HepG2 (cell line): Measurements from ENCODE around the gene SERINC4.

Source experiments
- BCL6 ChIP-seq: IDR thresholded peaks from 2 replicates; pipeline ENCODE4 v1.6.1; 2016; ENCODE audit warnings: missing genetic modification reagents, missing compliant biosample characterization
- EP300 ChIP-seq, 3 experiments: sonication (generic) in 1 of 3; formaldehyde crosslinking in 1 of 3; IDR thresholded peaks; 2 replicates each; pipeline versions ENCODE4 v1.5.1 to v1.6.1; 2011 to 2020; ENCODE audit warnings: low read depth in 2 of 3, low read length in 2 of 3, borderline replicate concordance in 1 of 3, improper control_type of control experiment in 1 of 3, mild to moderate bottlenecking in 1 of 3, missing genetic modification reagents in 1 of 3, moderate library complexity in 1 of 3
- LBX2 ChIP-seq: sonication (generic); formaldehyde crosslinking; IDR thresholded peaks from 2 replicates; pipeline ENCODE4 v1.5.0; 2020; ENCODE audit warnings: missing genetic modification reagents, mild to moderate bottlenecking, borderline replicate concordance
- MAFK ChIP-seq, 2 experiments: IDR thresholded peaks in 1 of 2; conservative IDR thresholded peaks in 1 of 2; 2 replicates each; pipeline ENCODE4 v1.6.1; 2011; ENCODE audit warnings: improper control_type of control experiment in 2 of 2, low read length in 2 of 2
- MAX ChIP-seq: IDR thresholded peaks from 2 replicates; pipeline ENCODE4 v1.6.1; 2012; ENCODE audit warnings: inconsistent platforms
- NFYB ChIP-seq: sonication (generic); formaldehyde crosslinking; IDR thresholded peaks from 2 replicates; pipeline ENCODE4 v1.4.0; 2020; ENCODE audit warnings: missing genetic modification reagents
- PBX2 ChIP-seq: IDR thresholded peaks from 2 replicates; pipeline ENCODE4 v1.6.1; 2016; ENCODE audit warnings: control low read depth
- REPIN1 ChIP-seq: sonication (generic); formaldehyde crosslinking; IDR thresholded peaks from 2 replicates; pipeline ENCODE4 v1.8.0; 2022; ENCODE audit warnings: missing genetic modification reagents, low read depth, mild to moderate bottlenecking, borderline replicate concordance
- RERE ChIP-seq: IDR thresholded peaks from 2 replicates; pipeline ENCODE4 v1.6.1; 2016; ENCODE audit warnings: low read depth, missing genetic modification reagents, missing compliant biosample characterization
- SMAD3 ChIP-seq: sonication (generic); formaldehyde crosslinking; IDR thresholded peaks from 2 replicates; pipeline ENCODE4 v1.4.0; 2020; ENCODE audit warnings: missing genetic modification reagents
- SUZ12 ChIP-seq: fragments of 150-350 bp; IDR thresholded peaks from 2 replicates; pipeline ENCODE4 v1.6.1; 2014; ENCODE audit warnings: low read depth, low read length
- ZNF280B ChIP-seq: sonication (generic); formaldehyde crosslinking; IDR thresholded peaks from 2 replicates; pipeline ENCODE4 v1.5.0; 2020; ENCODE audit warnings: missing genetic modification reagents, mild to moderate bottlenecking, borderline replicate concordance
- ZNF660 ChIP-seq: sonication (generic); formaldehyde crosslinking; IDR thresholded peaks from 2 replicates; pipeline ENCODE4 v1.5.1; 2020; ENCODE audit warnings: mild to moderate bottlenecking, low read depth, missing genetic modification reagents, borderline replicate concordance
- ZNF773 ChIP-seq: sonication (generic); formaldehyde crosslinking; IDR thresholded peaks from 2 replicates; pipeline ENCODE4 v1.4.0; 2020; ENCODE audit warnings: missing genetic modification reagents, borderline replicate concordance

GRCh38 chr15:43826029-43826507 lies 26.0 kb upstream of the SERINC4 start:
- TF ChIP-seq REPIN1 (CRISPR knock-in tag) (no peak), PBX2 (CRISPR knock-in tag) (no peak), SMAD3 (CRISPR knock-in tag) (no peak), RERE (CRISPR knock-in tag) (no peak), EP300 (IDR thresholded peaks at IDR 0.05; ENCODE audit: low read depth in 2 of 2, low read length in 2 of 2) (no peak), EP300 (CRISPR knock-in tag; IDR thresholded peaks at IDR 0.05; ENCODE audit: borderline replicate concordance) (no peak), ZNF773 (CRISPR knock-in tag) (no peak), NFYB (CRISPR knock-in tag) (no peak), LBX2 (no peak), MAFK (conservative IDR thresholded peaks at IDR 0.05 in 1 of 2, IDR thresholded peaks at IDR 0.05 in 1 of 2; ENCODE audit: low read length in 2 of 2) (no peak), BCL6 (CRISPR knock-in tag) (no peak), SUZ12 (no peak), ZNF660 (CRISPR knock-in tag) (no peak), ZNF280B (no peak), MAX (no peak)
